ENCODE data around the gene G6PC3.
"Not testable (repeated sequence)": the region's sequence is repeated elsewhere in the genome, so short reads cannot be mapped to it uniquely, and the experiment has no call there.

The G6PC3 gene

GRCh38 chr17:44084131-44084538 is 13.6 kb downstream of the G6PC3 start:
- DNase-seq = peak; percentile 69

- DNase-seq = no peak
These were observed 14.4 kb downstream of the G6PC3 start for GRCh38 chr17:44084921-44085320.

GRCh38 chr17:44085908-44086307 is 15.4 kb downstream of the G6PC3 start:
- no peak for DNase-seq

GRCh38 chr17:44086364-44087311 is 16.1 kb downstream of the G6PC3 start:
- peak; percentile 67 to 72 for DNase-seq

- DNase-seq = no peak
These were observed 16.8 kb downstream of the G6PC3 start for GRCh38 chr17:44087319-44087718.

- no peak for DNase-seq
These were observed 17.7 kb downstream of the G6PC3 start for GRCh38 chr17:44088254-44088653.

- DNase-seq = no peak
These were observed 20.9 kb downstream of the G6PC3 start for GRCh38 chr17:44091200-44091997.

- DNase-seq = no peak
These were observed 21.5 kb downstream of the G6PC3 start for GRCh38 chr17:44092051-44092450.

GRCh38 chr17:44093231-44093900 is 22.8 kb downstream of the G6PC3 start:
- DNase-seq = no peak

GRCh38 chr17:44094701-44095387 is 24.3 kb downstream of the G6PC3 start:
- DNase-seq = no peak

GRCh38 chr17:44095388-44095646 is 24.8 kb downstream of the G6PC3 start:
- no peak for DNase-seq

GRCh38 chr17:44095647-44096496 is 25.3 kb downstream of the G6PC3 start:
- no peak for DNase-seq

- DNase-seq = no peak
These were observed 26.8 kb downstream of the G6PC3 start for GRCh38 chr17:44097110-44097958.

- DNase-seq = not testable (repeated sequence)
These were observed 31.3 kb downstream of the G6PC3 start for GRCh38 chr17:44101858-44102257.

- no peak for DNase-seq
These were observed 32.5 kb downstream of the G6PC3 start for GRCh38 chr17:44102849-44103622.

GRCh38 chr17:44105483-44105882 is 34.9 kb downstream of the G6PC3 start:
- no peak for DNase-seq

- no peak for DNase-seq
These were observed 35.4 kb downstream of the G6PC3 start for GRCh38 chr17:44105941-44106340.

GRCh38 chr17:44106801-44107200 is 36.3 kb downstream of the G6PC3 start:
- no peak for DNase-seq

GRCh38 chr17:44108440-44109311 is 38.1 kb downstream of the G6PC3 start:
- no peak for DNase-seq

Measured in activated T-cell treated with anti-CD3 and anti-CD28 coated beads, Interleukin-2, amount 50 U/mL, for 48 hours (primary cell).